H1 (cell line): ENCODE results near the gene SLC25A22. TPM values are rescaled to one million over a fixed set of nuclear protein-coding genes. Genes with fewer than 3 reads are reported as not detected.

Experiments used
- CTCF ChIA-PET: fragments of 300-600 bp; sonication (Branson Sonifier 250); formaldehyde crosslinking; loops from one replicate; lab custom pipeline; 2021; ENCODE audit not compliant: partially characterized antibody; lab: Charles Lee
- POLR2A ChIA-PET: fragments of 300-600 bp; sonication (Branson Sonifier 250); formaldehyde crosslinking; loops from one replicate; lab custom pipeline; 2021; ENCODE audit warnings: inconsistent platforms; ENCODE audit not compliant: partially characterized antibody; lab: Charles Lee
- DNase-seq, 2 experiments: peaks; one replicate each; pipeline versions ENCODE4 v3.0.0 to v3.0.0-alpha.2; 2010 to 2022; ENCODE audit warnings: low spot score in 2 of 2, low read depth in 1 of 2, mixed read lengths in 1 of 2
- FAIRE-seq: peaks from 2 replicates; lab custom pipeline; 2011; peaks lifted over from hg19 to GRCh38; lab: Jason Lieb, UNC
- H2AFZ ChIP-seq: 2 replicates; pipeline ENCODE4 v1.8.1; 2012; ENCODE audit warnings: low read length, inconsistent platforms
- H2AK5ac ChIP-seq: 2 replicates; pipeline ENCODE4 v1.6.1; 2013; ENCODE audit warnings: low read depth, low read length
- H2BK120ac ChIP-seq: replicated peaks from 2 replicates; pipeline ENCODE3; 2013; ENCODE audit warnings: low read depth, low read length, inconsistent platforms
- H2BK12ac ChIP-seq: 2 replicates; pipeline ENCODE4 v1.6.1; 2013; ENCODE audit warnings: low read depth, low read length
- H2BK15ac ChIP-seq: 2 replicates; pipeline ENCODE4 v1.6.1; 2013; ENCODE audit warnings: low read length
- H2BK20ac ChIP-seq: 2 replicates; pipeline ENCODE4 v1.6.1; 2013; ENCODE audit warnings: low read length
- H2BK5ac ChIP-seq: 2 replicates; pipeline ENCODE4 v1.6.1; 2013; ENCODE audit warnings: low read depth, low read length
- H3K14ac ChIP-seq: 2 replicates; pipeline ENCODE4 v1.6.1; 2013; ENCODE audit warnings: inconsistent platforms; ENCODE audit not compliant: insufficient read length
- H3K18ac ChIP-seq: 2 replicates; pipeline ENCODE4 v1.6.1; 2013; ENCODE audit warnings: low read length; ENCODE audit errors: extremely low read depth
- H3K23ac ChIP-seq: 2 replicates; pipeline ENCODE4 v1.6.1; 2013; ENCODE audit warnings: inconsistent platforms; ENCODE audit not compliant: insufficient read length
- H3K23me2 ChIP-seq: 2 replicates; pipeline ENCODE4 v1.6.1; 2013; ENCODE audit warnings: low read depth, low read length
- H3K27ac ChIP-seq: 2 replicates; pipeline ENCODE4 v1.6.1; 2011; ENCODE audit warnings: low read depth, low read length, inconsistent platforms
- H3K27me3 ChIP-seq, 4 experiments: replicated peaks in 1 of 4; 1 replicate in 1 of 4; 2 replicates in 3 of 4; pipeline versions ENCODE4 v1.6.1 to v1.8.1; 2011 to 2013; ENCODE audit warnings: low read length in 3 of 4, mild to moderate bottlenecking in 3 of 4, inconsistent platforms in 2 of 4, mixed read lengths in 2 of 4, moderate library complexity in 1 of 4; ENCODE audit not compliant: control insufficient read depth in 3 of 4, insufficient read depth in 3 of 4; ENCODE audit errors: extremely low read depth in 1 of 4
- H3K36me3 ChIP-seq, 4 experiments: 2 replicates each; pipeline versions ENCODE4 v1.6.1 to v1.8.1; 2011 to 2013; ENCODE audit warnings: mild to moderate bottlenecking in 4 of 4, low read length in 3 of 4, moderate library complexity in 2 of 4, control low read depth in 1 of 4, inconsistent platforms in 1 of 4; ENCODE audit not compliant: insufficient read depth in 4 of 4, control insufficient read depth in 2 of 4
- H3K4ac ChIP-seq: replicated peaks from 2 replicates; pipeline ENCODE3; 2013; ENCODE audit warnings: low read length, low read depth, mixed read lengths, inconsistent platforms; ENCODE audit not compliant: insufficient read length
- H3K4me1 ChIP-seq, 4 experiments: replicated peaks in 1 of 4; 1 replicate in 1 of 4; 2 replicates in 3 of 4; pipeline versions ENCODE4 v1.6.1 to v1.8.1; 2011 to 2013; ENCODE audit warnings: low read length in 3 of 4, inconsistent platforms in 2 of 4, mixed read lengths in 1 of 4; ENCODE audit not compliant: insufficient read depth in 4 of 4, control insufficient read depth in 3 of 4
- H3K4me2 ChIP-seq, 2 experiments: 2 replicates each; pipeline versions ENCODE4 v1.6.1 to v1.8.1; 2011 to 2013; ENCODE audit warnings: low read depth in 2 of 2, low read length in 2 of 2, control low read depth in 1 of 2, inconsistent platforms in 1 of 2, mild to moderate bottlenecking in 1 of 2; ENCODE audit not compliant: insufficient read depth in 1 of 2
- H3K4me3 ChIP-seq, 4 experiments: fragments of 200-600, 300-600 bp in 1 of 4; sonication (generic), shearing (Covaris generic), sonication (Bioruptor Twin) in 1 of 4; 2 replicates each; pipeline versions ENCODE4 v1.5.1 to v1.8.1; 2011 to 2016; ENCODE audit warnings: low read length in 4 of 4, low read depth in 3 of 4, control low read depth in 2 of 4, inconsistent platforms in 2 of 4, mild to moderate bottlenecking in 2 of 4, mixed read lengths in 1 of 4, moderate library complexity in 1 of 4; ENCODE audit not compliant: insufficient read depth in 2 of 4; ENCODE audit errors: extremely low read depth in 1 of 4
- H3K56ac ChIP-seq: replicated peaks from 2 replicates; pipeline ENCODE3; 2013; ENCODE audit warnings: low read depth, mild to moderate bottlenecking, mixed read lengths, low read length, inconsistent platforms; ENCODE audit not compliant: insufficient read length
- H3K79me1 ChIP-seq: 2 replicates; pipeline ENCODE4 v1.6.1; 2013; ENCODE audit warnings: low read depth, low read length, control low read depth
- H3K79me2 ChIP-seq, 2 experiments: 2 replicates each; pipeline versions ENCODE4 v1.6.1 to v1.8.1; 2012 to 2013; ENCODE audit warnings: low read length in 2 of 2, mild to moderate bottlenecking in 2 of 2, inconsistent platforms in 1 of 2; ENCODE audit not compliant: insufficient read depth in 2 of 2, control insufficient read depth in 1 of 2
- H3K9ac ChIP-seq, 4 experiments: replicated peaks in 1 of 4; 1 replicate in 1 of 4; 2 replicates in 3 of 4; pipeline versions ENCODE4 v1.6.1 to v1.8.1; 2011 to 2013; ENCODE audit warnings: low read depth in 3 of 4, low read length in 3 of 4, control low read depth in 2 of 4, mild to moderate bottlenecking in 2 of 4, moderate library complexity in 2 of 4, inconsistent platforms in 1 of 4; ENCODE audit errors: extremely low read depth in 1 of 4
- H3K9me3 ChIP-seq, 2 experiments: 2 replicates each; pipeline versions ENCODE4 v1.6.1 to v1.8.1; 2012 to 2013; ENCODE audit warnings: mild to moderate bottlenecking in 2 of 2, moderate library complexity in 2 of 2, control low read depth in 1 of 2, inconsistent platforms in 1 of 2, low read depth in 1 of 2, low read length in 1 of 2, mixed read lengths in 1 of 2; ENCODE audit not compliant: insufficient read depth in 2 of 2
- H4K20me1 ChIP-seq, 2 experiments: replicated peaks in 1 of 2; 2 replicates each; pipeline versions ENCODE3 to v1.8.1; 2011 to 2013; ENCODE audit warnings: inconsistent platforms in 2 of 2, low read length in 2 of 2, mild to moderate bottlenecking in 1 of 2; ENCODE audit not compliant: insufficient read depth in 2 of 2, control insufficient read depth in 1 of 2
- H4K5ac ChIP-seq: 2 replicates; pipeline ENCODE4 v1.6.1; 2013; ENCODE audit warnings: low read length, low read depth, mixed read lengths, inconsistent platforms; ENCODE audit not compliant: insufficient read length
- H4K8ac ChIP-seq: 2 replicates; pipeline ENCODE4 v1.8.0; 2013; ENCODE audit warnings: mild to moderate bottlenecking, moderate library complexity, low read length, inconsistent platforms; ENCODE audit not compliant: insufficient read depth; ENCODE audit errors: extremely low read depth
- H4K91ac ChIP-seq: replicated peaks from 2 replicates; pipeline ENCODE3; 2013; ENCODE audit warnings: low read length, mixed read lengths, inconsistent platforms; ENCODE audit not compliant: insufficient read length
- ASH2L ChIP-seq: fragments of 200-600, 300-600 bp; sonication (generic); IDR thresholded peaks from one replicate; pipeline ENCODE4 v1.7.1; 2017; ENCODE audit warnings: low read length
- ATF3 ChIP-seq: IDR thresholded peaks from 2 replicates; pipeline ENCODE4 v1.6.1; 2011; ENCODE audit warnings: low read depth, mild to moderate bottlenecking, low read length; ENCODE audit not compliant: insufficient read depth
- CREB1 ChIP-seq: IDR thresholded peaks from 2 replicates; pipeline ENCODE4 v1.6.1; 2012; ENCODE audit warnings: inconsistent platforms
- GTF2F1 ChIP-seq: IDR thresholded peaks from 2 replicates; pipeline ENCODE4 v1.6.1; 2012; ENCODE audit warnings: low read depth, low read length, improper control_type of control experiment, borderline replicate concordance
- POLR2A ChIP-seq, 2 experiments: IDR thresholded peaks; 1 replicate in 1 of 2; 2 replicates in 1 of 2; pipeline ENCODE4 v1.6.1; 2011; ENCODE audit warnings: low read depth in 2 of 2, low read length in 2 of 2, mild to moderate bottlenecking in 2 of 2; ENCODE audit errors: control extremely low read depth in 1 of 2
- POU5F1 ChIP-seq: IDR thresholded peaks from 2 replicates; pipeline ENCODE4 v1.6.1; 2011; ENCODE audit warnings: low read depth, mild to moderate bottlenecking, low read length, moderate library complexity
- RFX5 ChIP-seq: IDR thresholded peaks from 2 replicates; pipeline ENCODE4 v1.6.1; 2011; ENCODE audit warnings: low read depth, low read length, improper control_type of control experiment, borderline replicate concordance
- RXRA ChIP-seq: IDR thresholded peaks from 2 replicates; pipeline ENCODE4 v1.6.1; 2011; ENCODE audit warnings: low read depth, mild to moderate bottlenecking, low read length, moderate library complexity; ENCODE audit not compliant: insufficient read depth
- TAF7 ChIP-seq: optimal IDR thresholded peaks from 2 replicates; pipeline ENCODE3; 2011; ENCODE audit warnings: low read depth, mild to moderate bottlenecking, inconsistent platforms, low read length, moderate library complexity, borderline replicate concordance
- WGBS, 2 experiments: shearing (Covaris generic) in 1 of 2; methylation state at CpG; one replicate each; pipeline versions ENCODE4 v1.1.6 to v1.1.7; 2013 to 2015; ENCODE audit warnings: low lambda C conversion rate in 2 of 2, mixed read lengths in 2 of 2, inconsistent platforms in 1 of 2, low coverage in 1 of 2, missing lambda C conversion rate in 1 of 2; ENCODE audit not compliant: insufficient replicate concordance in 2 of 2, insufficient coverage in 1 of 2, insufficient read length in 1 of 2; ENCODE audit errors: extremely low coverage in 1 of 2, missing lambda C conversion rate in 1 of 2; 5-methylcytosine and 5-hydroxymethylcytosine counted together
- polyA plus RNA-seq, 7 experiments: library from polyadenylated mRNA; depleted of rRNA in 3 of 7; stranded (reverse) in 5 of 7; unstranded in 2 of 7; fragments of >200 nt in 5 of 7; fragments of 200-250 nt in 2 of 7; gene quantifications; 1 replicate in 5 of 7; 2 replicates in 1 of 7; 4 replicates in 1 of 7; pipeline versions ENCODE4 v1.2.1 to v1.2.3, GENCODE V29; 2011 to 2013; ENCODE audit warnings: missing spikeins in 2 of 7, mixed read lengths in 2 of 7
- total RNA-seq: library from RNA; stranded (reverse); fragmentation: NEBNext Ultra II Directional; extraction: Animal tissue kit (Norgen Biotek cat#: 25700); gene quantifications from 2 replicates; pipeline ENCODE4 v1.2.1, GENCODE V29; 2021

The SLC25A22 gene
- total and polyA plus RNA-seq, 2 of the 8 experiments (the other 6 are each of a cell fraction or from before 2014, with no cell fraction given) = 31.5 to 48.0 TPM

GRCh38 chr11:843818-844692, 46.0 kb upstream of the SLC25A22 start:
- FAIRE-seq = peak; percentile 94
- peak overlapping the region; percentile 67 for H3K14ac ChIP-seq
- TF ChIP-seq POLR2A (IDR thresholded peaks at IDR 0.05; ENCODE audit: control extremely low read depth in 1 of 2, low read depth in 2 of 2, low read length in 2 of 2) (no peak; a peak in 1 of 3 replicates), RFX5 (no peak), ATF3 (no peak), TAF7 (no peak), GTF2F1 (no peak), CREB1 (peak; percentile 28; the same call in 1 of the 2 replicates), POU5F1 (no peak), RXRA (no peak), ASH2L (peak; percentile 74)

More at GRCh38 chr11:843818-844692, 46.0 kb upstream of the SLC25A22 start:
- peak; percentile 86 to 89 for DNase-seq
- Histone ChIP-seq H4K5ac (peak overlapping the region; percentile 96), H2BK20ac (0 out of 2 replicates have a peak overlapping the region, but pooled peaks have one; percentile 61), H3K56ac (peak overlapping the region; percentile 92), H3K36me3 (peaks cover 10 to 14% (median 11%) of the 10 kb centered on the region in 4 experiments; a peak in 6 of 8 replicates), H3K79me1 (peaks cover 9% of the 10 kb centered on the region; the same call in 1 of the 2 replicates), H4K20me1 (peaks cover 7 to 27% of the 10 kb centered on the region in 2 experiments), H3K4me3 (peak overlapping the region; percentile 71 to 96 (median 74)), H3K4me2 (peak overlapping the region; percentile 87), H2AFZ (no peak overlapping the region), H3K4ac (peak overlapping the region; percentile 99), H3K23ac (no peak overlapping the region), H2BK120ac (peak overlapping the region; percentile 79), H3K79me2 (peaks cover 0 to 27% of the 10 kb centered on the region in 2 experiments; a peak in 2 of 4 replicates), H2BK5ac (peak overlapping the region; percentile 92), H2BK12ac (peak overlapping the region; percentile 92; the same call in 1 of the 2 replicates), H3K27me3 (no peaks in the 10 kb centered on the region; a peak in 4 of 7 replicates), H3K9ac (peak overlapping the region in 2 of 4 experiments; percentile 8 to 13; a peak in 3 of 7 replicates), H4K8ac (peak overlapping the region; percentile 75; the same call in 1 of the 2 replicates), H2BK15ac (peak overlapping the region; percentile 99; the same call in 1 of the 2 replicates), H3K23me2 (peaks cover 22% of the 10 kb centered on the region; the same call in 1 of the 2 replicates), H3K27ac (peak overlapping the region; percentile 79; the same call in 1 of the 2 replicates), H3K18ac (peak overlapping the region; percentile 98), H2AK5ac (no peak overlapping the region), H3K9me3 (no peaks in the 10 kb centered on the region), H4K91ac (peak overlapping the region; percentile 98), H3K4me1 (peaks cover 0 to 39% (median 26%) of the 10 kb centered on the region in 4 experiments; a peak in 6 of 7 replicates)
- 1% methylated on average over 16 of the region's 25 CpGs; no CpG with 5 or more reads in 1 of the 2 experiments for WGBS, 2 experiments
- ChIA-PET POLR2A (interaction anchor here (0.8 to 40.4 kb wide), 13 partner anchors 13 to 209 kb away, joined by 3 to 1917 read pairs (median 4); partner anchors contain the start of genes CD151, CEND1, CHID1 and CRACR2B), CTCF (interaction anchor here (0.8 to 6.7 kb wide), 20 partner anchors 10 to 289 kb away, joined by 3 to 74 read pairs (median 4); partner anchors contain the start of genes CD151 and PNPLA2)
